ENCODE data around the gene GFAP.

The GFAP gene

GRCh38 chr17:44912763-44913544 lies 2.3 kb downstream of the GFAP start:
- no peak for DNase-seq

- peak; percentile 82 for DNase-seq
Observed at GRCh38 chr17:44911133-44912001, 3.9 kb downstream of the GFAP start.

- DNase-seq = no peak
Observed at GRCh38 chr17:44910231-44911106, 4.8 kb downstream of the GFAP start.

- no peak for DNase-seq
Observed at GRCh38 chr17:44909681-44910144, 5.6 kb downstream of the GFAP start.

DNA sequence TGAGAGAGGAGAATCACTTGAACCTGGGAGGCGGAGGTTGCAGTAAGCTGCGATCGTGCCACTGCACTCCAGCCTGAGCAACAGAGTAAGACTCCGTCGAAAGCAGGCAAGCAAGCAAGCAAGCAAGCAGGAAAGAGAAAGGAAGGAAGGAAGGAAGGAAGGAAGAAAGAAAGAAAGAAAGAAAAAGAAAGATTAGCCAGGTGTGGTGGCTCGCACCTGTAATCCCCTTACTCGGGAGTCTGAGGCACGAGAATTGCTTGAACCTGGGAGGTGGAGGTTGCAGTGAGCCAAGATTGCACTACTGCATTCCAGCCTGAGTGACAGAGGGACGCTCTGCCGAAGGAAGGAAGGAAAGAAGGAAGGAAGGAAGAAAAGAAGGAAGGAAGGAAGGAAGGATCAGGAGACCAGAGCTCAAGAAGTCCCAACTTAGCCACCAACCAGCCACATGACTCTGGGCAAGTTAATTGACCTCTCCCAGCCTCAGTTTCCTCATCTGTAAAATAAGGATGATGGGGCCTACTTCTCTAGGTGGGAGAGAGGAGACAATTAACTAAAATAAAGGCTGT lies 6.5 kb downstream of the GFAP start:
- DNase-seq = no peak

DNA sequence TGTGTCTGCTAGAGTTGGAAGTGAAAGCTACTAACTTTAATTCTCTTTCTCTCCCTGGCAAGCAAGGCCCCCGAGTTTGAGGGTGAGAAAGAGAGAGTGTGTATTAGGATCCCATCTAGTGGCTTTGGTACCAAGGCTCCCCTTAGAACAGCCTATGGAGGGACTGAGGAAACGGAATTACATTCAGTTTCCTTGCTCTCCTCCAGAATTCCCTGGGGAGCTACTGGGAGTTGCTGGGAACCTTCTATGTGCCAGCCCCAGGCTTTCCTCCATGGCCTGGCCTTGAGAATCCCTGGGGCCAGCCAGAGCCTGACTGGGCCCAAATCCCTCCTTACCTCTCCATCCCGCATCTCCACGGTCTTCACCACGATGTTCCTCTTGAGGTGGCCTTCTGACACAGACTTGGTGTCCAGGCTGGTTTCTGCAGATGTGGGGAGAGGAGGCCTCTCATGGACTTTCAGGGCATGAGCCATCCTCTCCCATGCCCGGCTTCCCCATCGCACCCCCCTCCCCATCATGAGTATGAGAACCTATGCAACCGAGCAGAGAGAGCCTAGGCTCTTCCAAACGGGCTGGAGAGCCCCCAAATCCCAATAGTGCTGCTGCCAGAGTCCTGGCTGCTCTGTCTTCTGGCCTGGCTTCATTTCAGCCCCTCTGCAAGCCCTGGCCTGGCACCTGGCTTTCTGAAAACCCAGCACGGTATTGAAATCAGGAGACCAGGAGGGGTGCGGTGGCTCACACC lies 7.4 kb downstream of the GFAP start:
- DNase-seq = no peak

DNA sequence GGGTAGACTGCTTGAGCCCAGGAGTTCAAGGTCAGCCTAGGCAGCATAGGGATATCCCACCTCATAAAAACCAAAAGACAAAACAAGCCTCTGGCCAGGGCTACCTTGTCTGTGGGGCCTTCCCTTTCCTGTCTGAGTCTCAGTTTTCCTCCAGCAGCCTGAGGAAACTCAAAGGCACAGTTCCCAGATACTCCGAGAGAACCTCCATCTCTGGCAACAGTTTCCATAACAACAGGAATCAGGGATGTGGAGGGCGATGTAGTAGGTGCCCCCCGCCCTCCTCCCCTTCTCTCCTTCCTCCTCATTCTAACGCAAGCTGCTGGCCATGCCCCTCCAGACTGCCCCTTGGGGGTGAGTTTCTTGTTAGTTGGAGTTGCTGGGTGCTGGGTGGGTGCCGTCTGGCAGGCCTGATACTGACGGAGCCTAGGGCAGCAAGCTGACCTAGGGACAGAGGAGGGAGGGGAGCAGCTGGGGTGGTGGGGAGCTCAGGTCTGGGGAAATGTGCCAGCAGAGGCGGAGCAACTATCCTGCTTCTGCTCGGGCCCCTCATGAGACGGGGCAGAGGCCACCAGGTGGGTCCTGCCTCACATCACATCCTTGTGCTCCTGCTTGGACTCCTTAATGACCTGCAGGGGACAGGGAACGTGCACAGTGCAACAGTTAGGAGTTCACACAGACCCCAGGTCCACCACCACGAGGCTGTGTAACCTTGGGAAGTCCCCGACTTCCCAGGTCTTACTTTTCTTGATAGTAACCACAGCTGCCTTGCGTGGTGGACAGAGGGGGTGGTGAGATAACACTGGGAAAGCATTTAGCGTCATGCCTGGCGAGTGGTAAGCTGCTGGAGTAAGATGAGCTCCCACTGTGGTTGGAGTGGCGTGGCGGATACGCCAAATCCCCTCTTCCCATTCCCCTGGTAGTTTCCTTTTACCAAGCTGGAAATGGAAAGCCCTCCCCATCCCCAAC lies 8.3 kb downstream of the GFAP start:
- peak; percentile 76 for DNase-seq

- peak; percentile 23 for DNase-seq
Observed at GRCh38 chr17:44906010-44906646, 9.2 kb downstream of the GFAP start.

DNA sequence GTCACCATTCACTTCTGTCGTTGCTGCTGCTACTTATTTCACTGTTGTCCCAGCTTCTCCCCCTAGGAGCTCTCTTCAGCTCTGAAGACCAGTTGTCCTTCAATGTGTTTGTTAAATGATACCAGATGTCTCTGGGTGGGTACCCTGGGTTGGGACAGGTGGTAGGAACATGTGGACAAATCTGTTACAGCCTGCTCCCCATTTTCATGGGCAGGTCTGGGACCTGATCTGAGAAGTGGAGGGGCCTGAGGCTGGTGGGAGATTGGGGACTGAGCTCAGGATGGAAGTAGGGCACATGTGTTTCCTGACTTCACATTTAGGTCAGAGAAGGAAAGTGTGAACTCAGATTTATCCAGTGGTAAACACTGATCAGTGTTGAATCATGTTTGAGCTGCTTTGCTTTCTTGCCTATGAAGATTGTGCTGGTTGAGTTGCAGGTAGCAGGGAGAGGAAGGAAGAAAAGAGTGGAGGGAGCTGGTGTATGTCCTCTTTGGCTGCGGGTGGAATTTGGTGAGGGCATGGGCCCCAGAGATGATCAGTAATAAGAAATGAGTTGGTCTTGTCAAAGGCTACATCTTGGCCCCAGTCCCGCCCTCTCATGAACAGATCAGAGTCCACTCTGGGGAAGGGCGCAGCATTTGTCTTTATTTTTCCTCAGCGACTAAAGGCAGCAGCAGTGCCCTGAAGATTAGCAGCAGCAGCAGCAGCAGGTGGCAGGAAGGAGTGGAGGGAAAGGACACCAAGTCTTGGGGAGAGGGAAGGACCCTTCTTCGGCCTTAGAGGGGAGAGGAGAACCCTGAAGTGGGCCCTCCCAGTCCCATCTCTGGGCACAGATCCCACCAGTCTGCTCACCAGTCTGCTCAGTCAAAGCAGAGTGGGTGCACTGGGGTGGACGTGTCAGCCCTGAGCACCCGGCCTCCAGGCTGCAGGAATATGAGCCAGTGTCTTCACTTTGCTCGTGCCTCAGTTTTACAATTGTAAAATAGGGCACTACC lies 10.0 kb downstream of the GFAP start:
- no peak for DNase-seq

DNA sequence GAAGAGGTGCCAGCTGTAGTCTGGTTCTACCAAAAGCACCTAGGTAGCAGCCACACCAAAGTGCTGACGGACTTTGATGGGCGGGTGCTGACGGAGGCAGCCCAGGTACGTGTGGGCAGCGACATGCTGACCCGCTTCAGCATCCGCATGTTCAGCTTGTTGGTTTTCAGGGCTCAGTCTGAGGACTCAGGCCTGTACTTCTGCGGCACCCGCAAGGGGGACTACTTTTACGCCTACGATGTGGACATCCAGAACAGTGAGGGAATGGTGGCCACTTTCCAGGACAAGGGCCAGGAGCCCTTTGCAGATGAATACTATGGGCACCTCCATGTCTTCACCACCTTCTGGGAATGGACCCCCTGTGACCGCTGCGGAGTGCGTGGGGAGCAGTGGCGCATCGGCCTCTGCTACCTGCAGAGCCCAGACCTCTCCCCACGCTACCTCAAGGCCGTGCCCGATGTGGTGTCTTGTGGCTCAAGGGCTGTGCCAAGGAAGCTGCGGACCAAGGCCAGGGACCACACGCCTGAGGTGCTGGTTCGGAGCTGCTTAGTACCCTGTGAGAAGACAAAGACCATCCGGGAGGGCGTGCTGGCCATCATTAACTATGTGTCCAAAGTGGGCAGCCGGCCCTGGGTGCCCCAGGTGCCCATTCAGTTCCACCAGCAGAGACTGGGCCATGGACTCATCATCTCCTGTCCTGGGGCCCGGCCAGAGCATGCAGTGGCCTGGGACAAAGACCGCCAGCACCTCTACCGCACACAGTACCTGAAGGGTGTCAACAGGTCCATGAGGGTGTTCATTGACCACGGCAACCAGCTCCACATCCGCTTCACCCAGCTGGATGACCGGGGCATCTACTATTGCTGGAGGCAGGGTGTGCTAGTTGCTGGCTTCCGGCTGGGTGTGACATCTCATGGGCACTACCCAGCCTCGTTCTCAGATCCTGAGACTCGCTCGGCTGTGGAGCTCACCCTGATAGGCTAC lies 11.0 kb downstream of the GFAP start:
- DNase-seq = no peak

DNA sequence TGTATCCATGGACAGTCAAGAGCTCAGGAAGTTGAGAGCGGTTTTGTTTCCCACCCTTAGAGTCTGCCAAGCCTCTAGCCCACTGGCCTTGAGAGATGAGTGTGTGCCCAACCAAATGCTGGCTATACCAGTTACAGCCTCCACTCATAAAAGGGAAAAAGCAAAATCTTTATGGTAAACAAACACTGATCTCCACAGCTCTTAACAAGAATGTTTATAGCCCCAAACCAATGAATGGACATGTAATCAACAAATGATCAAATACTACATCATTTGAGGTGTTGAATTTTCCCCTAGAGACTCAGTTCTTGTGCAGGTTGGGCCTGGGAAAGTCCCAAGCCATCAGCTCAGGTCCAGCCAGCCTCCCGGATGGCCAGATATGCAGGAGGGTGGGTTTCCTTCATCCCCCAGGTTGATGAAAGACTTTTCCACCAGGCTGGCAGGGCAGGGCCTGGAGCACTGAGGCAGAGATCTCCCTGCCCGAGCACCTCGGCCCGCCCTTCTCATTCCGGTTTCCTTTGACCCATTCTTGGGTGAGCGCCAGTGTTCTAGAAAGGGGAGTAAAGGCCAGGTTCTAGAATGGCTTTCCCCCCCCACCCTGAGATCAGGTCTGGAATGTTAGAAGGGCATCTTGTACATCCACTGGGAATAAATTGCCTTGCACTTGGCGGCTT lies 12.2 kb downstream of the GFAP start:
- DNase-seq = no peak

DNA sequence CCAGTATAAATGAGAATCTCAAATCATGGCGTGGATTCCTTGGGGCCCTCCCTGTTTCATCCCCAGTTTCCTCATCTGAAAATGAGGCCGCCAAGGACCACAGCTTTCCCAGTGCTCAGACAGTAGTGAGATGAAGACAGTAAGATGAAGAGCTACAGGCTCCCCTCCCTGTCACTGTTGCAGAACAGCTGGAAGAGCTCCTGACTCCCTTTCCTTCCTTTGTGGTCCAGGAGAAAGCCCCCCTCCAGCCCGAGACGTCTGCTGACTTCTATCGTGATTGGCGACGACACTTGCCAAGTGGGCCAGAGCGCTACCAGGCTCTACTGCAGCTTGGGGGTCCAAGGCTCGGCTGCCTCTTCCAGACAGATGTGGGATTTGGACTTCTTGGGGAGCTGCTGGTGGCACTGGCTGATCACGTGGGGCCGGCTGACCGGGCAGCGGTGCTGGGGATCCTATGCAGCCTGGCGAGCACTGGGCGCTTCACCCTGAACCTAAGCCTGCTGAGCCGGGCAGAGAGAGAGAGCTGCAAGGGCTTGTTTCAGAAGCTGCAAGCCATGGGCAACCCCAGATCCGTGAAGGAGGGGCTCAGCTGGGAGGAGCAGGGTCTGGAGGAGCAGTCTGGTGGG lies 13.1 kb downstream of the GFAP start:
- no peak for DNase-seq

DNA sequence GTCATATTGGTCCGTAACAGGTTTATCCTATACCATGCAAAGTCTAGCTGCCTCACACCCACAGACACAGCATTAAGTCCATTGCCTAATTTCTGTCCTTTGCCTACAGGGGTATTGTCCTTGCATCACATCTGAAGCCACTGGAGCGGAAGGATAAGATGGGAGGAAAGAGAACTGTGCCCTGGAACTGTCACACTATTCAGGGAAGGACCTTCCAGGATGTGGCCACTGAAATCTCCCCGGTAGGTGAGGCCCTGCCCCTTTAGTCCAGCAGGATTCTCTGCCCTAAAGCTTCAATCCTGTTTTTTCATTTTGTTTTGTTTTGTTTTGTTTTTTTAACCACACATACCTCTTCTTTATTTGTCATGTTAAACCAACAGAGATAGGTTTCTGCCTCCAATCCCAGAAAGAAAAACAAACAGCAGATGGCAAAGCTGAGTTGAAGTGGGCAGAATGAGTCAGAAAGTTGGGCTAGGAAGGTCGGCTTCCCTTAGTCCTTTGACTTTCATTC lies 13.8 kb downstream of the GFAP start:
- DNase-seq = no peak

- no peak for DNase-seq
Observed at GRCh38 chr17:44900894-44901293, 14.4 kb downstream of the GFAP start.

DNA sequence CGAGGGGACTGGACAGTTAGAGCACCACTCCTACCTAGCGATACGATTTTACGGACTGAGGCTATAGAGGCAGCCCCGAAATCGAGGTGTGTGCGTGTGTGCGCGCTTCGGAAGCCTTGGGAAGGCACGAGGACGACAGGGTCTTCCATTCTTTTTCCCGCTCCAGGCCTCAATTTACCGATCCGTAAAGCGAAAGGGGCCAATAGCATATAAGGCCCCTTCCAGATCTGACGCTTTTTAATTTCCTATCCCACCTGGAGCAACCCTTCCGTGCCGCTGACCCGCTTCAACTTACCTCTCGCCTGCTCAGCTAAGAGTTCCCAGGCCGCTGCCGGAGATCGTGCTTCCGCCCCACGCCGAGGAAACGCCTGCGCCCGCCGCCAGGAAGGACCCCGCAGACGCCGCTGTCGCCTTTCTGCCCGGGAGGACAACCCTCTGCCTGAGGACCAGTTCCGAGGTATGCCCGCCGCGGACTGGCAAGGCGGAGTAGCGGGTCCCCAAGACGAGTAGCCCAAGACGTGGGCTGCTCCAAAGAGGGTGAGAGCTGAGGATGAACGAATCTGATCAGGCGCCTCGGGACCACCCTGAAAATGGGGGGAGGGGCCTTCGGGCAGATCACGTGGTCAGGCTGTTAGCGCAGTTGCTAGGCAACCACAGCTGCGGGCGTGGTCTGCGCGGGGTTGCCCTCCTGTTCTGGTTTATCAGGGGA lies 16.1 kb downstream of the GFAP start, which contains the start of gene EFTUD2:
Gene EFTUD2 (minus strand): TSS at position 372 of the 709 bp plus-strand sequence. CDS start 4,924 bp downstream, outside the sequence.
- peak; percentile 97 for DNase-seq

- no peak for DNase-seq
Observed at GRCh38 chr17:44898768-44899073, 16.6 kb downstream of the GFAP start.
